Measurements from ENCODE around the gene RIC8B.

The RIC8B gene

DNA sequence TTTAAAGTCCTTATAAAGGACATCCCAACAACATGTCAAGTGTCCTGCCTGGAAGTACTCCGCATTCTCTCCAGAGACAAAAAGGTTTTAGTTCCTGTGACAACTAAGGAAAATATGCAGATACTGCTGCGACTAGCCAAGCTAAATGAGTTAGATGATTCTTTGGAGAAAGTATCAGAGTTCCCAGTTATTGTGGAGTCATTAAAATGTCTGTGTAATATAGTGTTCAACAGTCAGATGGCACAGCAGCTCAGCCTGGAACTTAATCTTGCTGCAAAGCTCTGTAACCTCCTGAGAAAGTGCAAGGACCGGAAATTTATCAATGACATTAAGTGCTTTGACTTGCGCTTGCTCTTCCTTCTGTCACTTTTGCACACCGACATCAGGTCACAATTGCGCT is 40.2 kb downstream of the RIC8B start:
- Histone ChIP-seq H3K9ac (ENCODE audit: low read depth, low read length) (no peak overlapping the region), H3K4me3 (ENCODE audit: low read depth in 1 of 2, low read length in 2 of 2) (no peak overlapping the region), H3K9me3 (ENCODE audit: insufficient read depth, low read length, severe bottlenecking) (no peaks in the 10 kb centered on the region), H3K4me1 (ENCODE audit: insufficient read depth, low read length) (no peaks in the 10 kb centered on the region), H3K36me3 (ENCODE audit: insufficient read depth, low read length) (peaks cover 27% of the 10 kb centered on the region), H3K4me2 (ENCODE audit: insufficient read depth, low read length) (no peak overlapping the region), H3K27me3 (ENCODE audit: insufficient read depth, low read length, poor library complexity) (no peaks in the 10 kb centered on the region), H4K20me1 (ENCODE audit: insufficient read depth, low read length) (peaks cover 5% of the 10 kb centered on the region; the same call in 1 of the 2 replicates), H3K27ac (ENCODE audit: low read length) (no peak overlapping the region), H3K79me2 (ENCODE audit: insufficient read depth, low read length) (0 out of 2 replicates have a peak, but pooled peaks cover 2% of the 10 kb centered on the region), H2AFZ (ENCODE audit: low read depth, low read length) (no peak overlapping the region)
- TF ChIP-seq EZH2 (IDR thresholded peaks at IDR 0.05; ENCODE audit: borderline replicate concordance, low read depth, low read length, severe bottlenecking) (no peak), CTCF (IDR thresholded peaks at IDR 0.05; ENCODE audit: borderline replicate concordance, extremely low read depth, low read length, poor library complexity, severe bottlenecking) (no peak)
- DNase-seq, result no peak
- no peak for ATAC-seq (ENCODE audit: insufficient read depth, low read depth)

GRCh38 chr12:106815741-106816140 is 41.3 kb downstream of the RIC8B start:
- no peak overlapping the region for H2AFZ ChIP-seq (ENCODE audit: low read depth, low read length)
- no peak overlapping the region for H3K9ac ChIP-seq (ENCODE audit: low read depth, low read length)
- peaks cover 3% of the 10 kb centered on the region; the same call in 1 of the 2 replicates for H4K20me1 ChIP-seq (ENCODE audit: insufficient read depth, low read length)
- H3K4me1 ChIP-seq (ENCODE audit: insufficient read depth, low read length), result no peaks in the 10 kb centered on the region
- ATAC-seq (ENCODE audit: insufficient read depth, low read depth) (no peak), DNase-seq (no peak)
- peaks cover 31% of the 10 kb centered on the region for H3K36me3 ChIP-seq (ENCODE audit: insufficient read depth, low read length)
- no peak overlapping the region for H3K4me3 ChIP-seq (ENCODE audit: low read depth in 1 of 2, low read length in 2 of 2)
- H3K27ac ChIP-seq (ENCODE audit: low read length), result no peak overlapping the region
- H3K79me2 ChIP-seq (ENCODE audit: insufficient read depth, low read length), result 0 out of 2 replicates have a peak, but pooled peaks cover 2% of the 10 kb centered on the region
- TF ChIP-seq EZH2 (IDR thresholded peaks at IDR 0.05; ENCODE audit: borderline replicate concordance, low read depth, low read length, severe bottlenecking) (no peak), CTCF (IDR thresholded peaks at IDR 0.05; ENCODE audit: borderline replicate concordance, extremely low read depth, low read length, poor library complexity, severe bottlenecking) (no peak)
- H3K9me3 ChIP-seq (ENCODE audit: insufficient read depth, low read length, severe bottlenecking), result no peaks in the 10 kb centered on the region
- H3K27me3 ChIP-seq (ENCODE audit: insufficient read depth, low read length, poor library complexity), result no peaks in the 10 kb centered on the region
- no peak overlapping the region for H3K4me2 ChIP-seq (ENCODE audit: insufficient read depth, low read length)

- Histone ChIP-seq H3K79me2 (ENCODE audit: insufficient read depth, low read length) (0 out of 2 replicates have a peak, but pooled peaks cover 2% of the 10 kb centered on the region), H3K9me3 (ENCODE audit: insufficient read depth, low read length, severe bottlenecking) (no peaks in the 10 kb centered on the region), H3K36me3 (ENCODE audit: insufficient read depth, low read length) (peaks cover 26% of the 10 kb centered on the region), H3K4me3 (ENCODE audit: low read depth in 1 of 2, low read length in 2 of 2) (no peak overlapping the region), H2AFZ (ENCODE audit: low read depth, low read length) (no peak overlapping the region), H3K27ac (ENCODE audit: low read length) (no peak overlapping the region), H3K4me2 (ENCODE audit: insufficient read depth, low read length) (no peak overlapping the region), H3K27me3 (ENCODE audit: insufficient read depth, low read length, poor library complexity) (no peaks in the 10 kb centered on the region), H3K4me1 (ENCODE audit: insufficient read depth, low read length) (no peaks in the 10 kb centered on the region), H3K9ac (ENCODE audit: low read depth, low read length) (no peak overlapping the region), H4K20me1 (ENCODE audit: insufficient read depth, low read length) (no peaks in the 10 kb centered on the region)
- DNase-seq (no peak), ATAC-seq (ENCODE audit: insufficient read depth, low read depth) (no peak)
- no peak for TF ChIP-seq EZH2 (IDR thresholded peaks at IDR 0.05; ENCODE audit: borderline replicate concordance, low read depth, low read length, severe bottlenecking)
- no peak for TF ChIP-seq CTCF (IDR thresholded peaks at IDR 0.05; ENCODE audit: borderline replicate concordance, extremely low read depth, low read length, poor library complexity, severe bottlenecking)
These were observed 41.7 kb downstream of the RIC8B start for GRCh38 chr12:106816231-106816630.

DNA sequence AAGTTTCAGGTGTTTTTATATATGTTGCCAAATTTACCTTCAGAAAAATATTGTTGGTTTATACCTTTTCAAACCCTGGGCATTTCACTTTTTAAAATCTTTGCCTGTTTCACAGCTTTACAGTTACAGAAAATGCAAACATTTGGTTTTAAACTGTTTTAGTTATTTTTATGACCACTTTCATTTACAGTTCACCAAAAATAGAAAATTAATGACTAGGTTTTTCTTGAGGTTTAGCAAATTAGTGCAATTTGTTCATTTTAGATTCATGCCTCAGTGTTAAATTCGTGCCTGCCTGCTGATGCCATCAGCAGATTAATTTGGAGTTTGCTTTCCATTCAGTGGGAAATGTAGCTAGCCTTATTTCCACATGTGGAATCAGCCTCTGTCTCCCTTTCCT is 45.5 kb downstream of the RIC8B start:
- H3K27me3 ChIP-seq (ENCODE audit: insufficient read depth, low read length, poor library complexity), result no peaks in the 10 kb centered on the region
- no peak overlapping the region for H3K27ac ChIP-seq (ENCODE audit: low read length)
- peaks cover 31% of the 10 kb centered on the region for H3K36me3 ChIP-seq (ENCODE audit: insufficient read depth, low read length)
- DNase-seq (no peak), ATAC-seq (ENCODE audit: insufficient read depth, low read depth) (no peak)
- no peak overlapping the region for H3K9ac ChIP-seq (ENCODE audit: low read depth, low read length)
- H3K9me3 ChIP-seq (ENCODE audit: insufficient read depth, low read length, severe bottlenecking), result no peaks in the 10 kb centered on the region
- H2AFZ ChIP-seq (ENCODE audit: low read depth, low read length), result no peak overlapping the region
- H3K79me2 ChIP-seq (ENCODE audit: insufficient read depth, low read length), result no peaks in the 10 kb centered on the region
- H3K4me2 ChIP-seq (ENCODE audit: insufficient read depth, low read length), result no peak overlapping the region
- no peak overlapping the region for H3K4me3 ChIP-seq (ENCODE audit: low read depth in 1 of 2, low read length in 2 of 2)
- TF ChIP-seq CTCF (IDR thresholded peaks at IDR 0.05; ENCODE audit: borderline replicate concordance, extremely low read depth, low read length, poor library complexity, severe bottlenecking), result no peak
- TF ChIP-seq EZH2 (IDR thresholded peaks at IDR 0.05; ENCODE audit: borderline replicate concordance, low read depth, low read length, severe bottlenecking), result no peak
- no peaks in the 10 kb centered on the region for H3K4me1 ChIP-seq (ENCODE audit: insufficient read depth, low read length)
- no peaks in the 10 kb centered on the region for H4K20me1 ChIP-seq (ENCODE audit: insufficient read depth, low read length)
